Neutrophil (primary cell): ENCODE data around the gene B3GNT2.

Source experiments
- H3K27ac ChIP-seq: fragments of 200-600 bp; sonication (generic); 2 replicates; pipeline ENCODE4 v1.5.1; 2016; ENCODE audit warnings: mild to moderate bottlenecking, moderate library complexity
- H3K27me3 ChIP-seq: fragments of 200-600 bp; sonication (generic); 2 replicates; pipeline ENCODE4 v1.6.0; 2016; ENCODE audit warnings: mild to moderate bottlenecking
- H3K36me3 ChIP-seq: fragments of 200-600 bp; sonication (generic); 2 replicates; pipeline ENCODE4 v1.5.1; 2017
- H3K4me1 ChIP-seq, 2 experiments: fragments of 200-600 bp in 1 of 2; sonication (generic) in 1 of 2; 1 replicate in 1 of 2; 2 replicates in 1 of 2; pipeline versions ENCODE4 v1.5.1 to v1.6.1; 2013 to 2016; ENCODE audit warnings: low read depth in 1 of 2, low read length in 1 of 2, mild to moderate bottlenecking in 1 of 2, moderate library complexity in 1 of 2; ENCODE audit not compliant: control insufficient read depth in 1 of 2, insufficient read depth in 1 of 2
- H3K4me3 ChIP-seq, 2 experiments: fragments of 200-600 bp in 1 of 2; sonication (generic) in 1 of 2; 1 replicate in 1 of 2; 2 replicates in 1 of 2; pipeline ENCODE4 v1.5.1; 2013 to 2016; ENCODE audit warnings: low read depth in 1 of 2, low read length in 1 of 2, mild to moderate bottlenecking in 1 of 2, moderate library complexity in 1 of 2
- H3K9me3 ChIP-seq: fragments of 200-600 bp; sonication (generic); 2 replicates; pipeline ENCODE4 v1.5.1; 2016
- TF ChIP-seq, protein P1 (sequence below): fragments of 200-600 bp; sonication (generic); IDR thresholded peaks from 2 replicates; pipeline ENCODE4 v1.5.1; 2016; ENCODE audit warnings: antibody characterized with exemption

The B3GNT2 gene

DNA sequence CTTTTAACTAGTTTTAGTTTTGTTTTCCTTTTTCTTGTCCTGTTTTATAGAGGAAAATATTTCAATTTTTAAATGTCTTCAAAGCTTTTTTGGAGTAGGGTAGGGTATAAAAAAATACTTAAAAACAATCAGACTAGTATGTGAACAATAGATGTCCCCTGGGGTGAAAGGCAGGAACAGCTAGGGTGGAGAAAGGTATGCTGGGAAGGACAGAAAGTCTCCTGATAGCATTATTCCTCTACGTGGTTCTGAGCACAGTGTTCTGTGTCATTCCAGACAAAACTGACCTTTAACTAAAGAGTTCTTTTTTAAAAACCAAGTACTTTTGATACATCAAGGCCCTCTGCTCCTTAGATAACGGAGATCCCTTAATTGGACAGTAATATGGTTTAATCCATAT is 32.1 kb upstream of the B3GNT2 start:
- Histone ChIP-seq H3K27ac (no peak overlapping the region), H3K9me3 (no peaks in the 10 kb centered on the region), H3K27me3 (no peaks in the 10 kb centered on the region), H3K36me3 (no peaks in the 10 kb centered on the region), H3K4me1 (no peaks in the 10 kb centered on the region), H3K4me3 (no peak overlapping the region)
- TF ChIP-seq, protein P1, sequence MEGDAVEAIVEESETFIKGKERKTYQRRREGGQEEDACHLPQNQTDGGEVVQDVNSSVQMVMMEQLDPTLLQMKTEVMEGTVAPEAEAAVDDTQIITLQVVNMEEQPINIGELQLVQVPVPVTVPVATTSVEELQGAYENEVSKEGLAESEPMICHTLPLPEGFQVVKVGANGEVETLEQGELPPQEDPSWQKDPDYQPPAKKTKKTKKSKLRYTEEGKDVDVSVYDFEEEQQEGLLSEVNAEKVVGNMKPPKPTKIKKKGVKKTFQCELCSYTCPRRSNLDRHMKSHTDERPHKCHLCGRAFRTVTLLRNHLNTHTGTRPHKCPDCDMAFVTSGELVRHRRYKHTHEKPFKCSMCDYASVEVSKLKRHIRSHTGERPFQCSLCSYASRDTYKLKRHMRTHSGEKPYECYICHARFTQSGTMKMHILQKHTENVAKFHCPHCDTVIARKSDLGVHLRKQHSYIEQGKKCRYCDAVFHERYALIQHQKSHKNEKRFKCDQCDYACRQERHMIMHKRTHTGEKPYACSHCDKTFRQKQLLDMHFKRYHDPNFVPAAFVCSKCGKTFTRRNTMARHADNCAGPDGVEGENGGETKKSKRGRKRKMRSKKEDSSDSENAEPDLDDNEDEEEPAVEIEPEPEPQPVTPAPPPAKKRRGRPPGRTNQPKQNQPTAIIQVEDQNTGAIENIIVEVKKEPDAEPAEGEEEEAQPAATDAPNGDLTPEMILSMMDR = no peak

DNA sequence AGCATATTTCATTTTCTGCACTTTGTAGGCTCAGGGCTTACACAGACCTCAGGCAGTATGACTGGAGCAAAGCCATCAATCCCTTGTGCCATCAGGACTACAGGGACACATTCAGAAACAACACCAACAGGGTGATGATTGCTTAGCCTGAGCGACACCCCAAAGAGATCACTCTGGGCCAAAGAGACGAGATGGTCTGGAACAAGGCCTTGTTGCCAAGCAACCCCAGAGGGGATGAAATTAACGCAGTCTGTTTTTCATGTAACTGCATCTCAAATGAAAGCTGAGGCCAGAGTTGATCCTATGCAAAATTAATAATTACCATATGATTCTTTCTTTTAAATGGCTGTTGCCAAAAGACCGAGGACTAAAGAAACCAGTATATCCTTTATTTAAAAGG is 20.2 kb upstream of the B3GNT2 start:
- TF ChIP-seq, protein P1 = no peak
- Histone ChIP-seq H3K27me3 (no peaks in the 10 kb centered on the region), H3K9me3 (no peaks in the 10 kb centered on the region), H3K27ac (no peak overlapping the region), H3K4me1 (no peaks in the 10 kb centered on the region), H3K36me3 (no peaks in the 10 kb centered on the region), H3K4me3 (no peak overlapping the region)

DNA sequence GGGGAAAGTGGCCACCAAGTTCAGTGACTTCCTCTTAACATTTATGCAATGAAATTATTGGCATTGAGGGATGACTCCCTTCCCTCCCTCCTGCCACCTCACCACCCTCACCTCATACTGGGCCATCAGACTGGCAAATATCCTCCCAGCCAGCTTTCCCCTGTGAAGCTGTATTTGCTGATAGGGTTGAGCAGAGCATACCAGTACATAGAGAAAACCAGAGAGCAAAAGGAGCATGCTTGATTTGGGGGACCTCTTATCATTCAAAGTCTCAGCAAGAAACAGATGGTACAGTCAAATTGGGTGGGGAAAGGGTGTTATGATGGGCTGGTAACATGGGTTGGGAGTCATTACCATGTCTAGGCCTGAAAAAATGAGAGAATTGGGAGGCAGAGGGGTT is 19.1 kb upstream of the B3GNT2 start:
- no peaks in the 10 kb centered on the region for H3K36me3 ChIP-seq
- no peak overlapping the region for H3K4me3 ChIP-seq
- TF ChIP-seq, protein P1 = no peak
- H3K9me3 ChIP-seq = no peaks in the 10 kb centered on the region
- no peaks in the 10 kb centered on the region for H3K27me3 ChIP-seq
- H3K27ac ChIP-seq = no peak overlapping the region
- H3K4me1 ChIP-seq = no peaks in the 10 kb centered on the region

DNA sequence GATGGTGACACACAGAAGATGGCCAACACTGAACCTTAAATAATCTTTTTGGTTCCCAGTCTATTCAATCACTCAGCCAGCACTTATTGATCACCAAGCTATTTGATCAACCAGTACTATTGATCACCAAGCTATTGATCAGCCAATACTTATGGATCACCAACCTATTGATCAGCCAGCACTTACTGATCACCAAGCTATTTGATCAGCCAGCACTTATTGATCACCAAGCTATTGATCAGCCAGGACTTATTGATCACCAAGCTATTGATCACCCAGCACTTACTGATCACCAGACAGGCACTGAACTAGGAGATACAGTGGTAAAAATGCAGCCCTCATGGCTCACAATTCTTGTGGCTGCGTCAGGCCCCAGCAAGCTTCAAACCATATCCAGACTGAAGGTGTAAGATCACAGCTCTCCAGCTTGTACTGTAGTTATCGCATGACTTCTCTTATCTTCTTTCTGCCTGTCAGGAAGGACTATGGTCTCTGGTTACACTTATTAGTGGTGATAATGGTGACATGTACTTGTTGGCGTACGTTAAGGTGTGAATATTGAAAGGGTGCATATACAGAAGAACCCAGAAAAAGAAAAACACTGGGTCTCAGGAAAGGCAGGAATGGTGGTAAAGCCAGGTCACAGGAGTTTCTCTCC is 18.4 kb upstream of the B3GNT2 start:
- no peaks in the 10 kb centered on the region for H3K36me3 ChIP-seq
- no peaks in the 10 kb centered on the region for H3K4me1 ChIP-seq
- TF ChIP-seq, protein P1 = no peak
- H3K9me3 ChIP-seq = no peaks in the 10 kb centered on the region
- no peak overlapping the region for H3K4me3 ChIP-seq
- no peaks in the 10 kb centered on the region for H3K27me3 ChIP-seq
- H3K27ac ChIP-seq = no peak overlapping the region

DNA sequence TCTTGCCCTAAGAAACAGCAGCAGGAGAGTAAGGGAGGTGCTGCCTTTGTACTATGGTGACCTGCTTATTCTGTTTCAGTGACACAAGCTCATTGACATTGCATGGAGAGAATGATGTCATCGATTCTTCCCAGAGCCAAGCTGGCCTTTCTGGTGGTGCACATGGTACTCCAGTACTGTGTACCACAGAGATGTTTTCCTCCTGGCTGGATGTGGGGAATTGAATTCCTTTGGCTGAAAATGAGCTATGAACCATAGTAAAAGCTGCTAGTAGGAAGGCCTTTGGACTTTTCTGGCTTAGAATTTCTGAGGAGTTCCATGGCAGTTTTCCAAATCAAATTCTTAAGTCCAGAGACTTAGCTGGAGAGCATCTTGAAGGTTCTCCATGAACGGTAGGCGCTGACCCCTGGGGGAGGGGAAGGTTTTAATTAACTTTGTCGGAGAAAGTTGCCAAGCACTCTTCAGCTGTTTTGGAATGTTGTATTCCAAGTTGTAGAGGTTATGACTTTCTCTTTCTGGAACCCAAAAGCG is 17.1 kb upstream of the B3GNT2 start:
- Histone ChIP-seq H3K27ac (no peak overlapping the region), H3K4me1 (no peaks in the 10 kb centered on the region), H3K4me3 (no peak overlapping the region), H3K27me3 (no peaks in the 10 kb centered on the region), H3K36me3 (no peaks in the 10 kb centered on the region), H3K9me3 (no peaks in the 10 kb centered on the region)
- TF ChIP-seq, protein P1 = no peak
